RCC 7860 (cell line): ENCODE results near the gene MICA.
"Not testable (repeated sequence)": the region's sequence is repeated elsewhere in the genome, so short reads cannot be mapped to it uniquely, and the experiment has no call there.

ENCODE experiments used
- DNase-seq: peaks from one replicate; pipeline ENCODE4 v3.0.0-alpha.2; 2015; ENCODE audit warnings: low spot score
- FAIRE-seq: peaks from 2 replicates; lab custom pipeline; 2012; peaks lifted over from hg19 to GRCh38; lab: Jason Lieb, UNC

MICA gene

GRCh38 chr6:31381666-31382065, 21.7 kb upstream of the MICA start:
- no peak for DNase-seq
- FAIRE-seq: no peak

GRCh38 chr6:31383149-31383548, 20.2 kb upstream of the MICA start:
- DNase-seq (no peak), FAIRE-seq (no peak)

- DNase-seq (no peak), FAIRE-seq (no peak)
Measured at GRCh38 chr6:31385041-31385440, 18.4 kb upstream of the MICA start.

- FAIRE-seq (no peak), DNase-seq (no peak)
Measured at GRCh38 chr6:31386099-31386498, 17.3 kb upstream of the MICA start.

GRCh38 chr6:31386977-31387376, 16.4 kb upstream of the MICA start:
- FAIRE-seq (no peak), DNase-seq (no peak)

GRCh38 chr6:31388916-31389801, 14.2 kb upstream of the MICA start:
- FAIRE-seq, DNase-seq: not testable (repeated sequence)

GRCh38 chr6:31389802-31390132, 13.6 kb upstream of the MICA start:
- not testable (repeated sequence) for FAIRE-seq, DNase-seq

- DNase-seq: no peak
- FAIRE-seq: no peak
Measured at GRCh38 chr6:31393932-31394331, 9.5 kb upstream of the MICA start.

- FAIRE-seq: no peak
- DNase-seq: no peak
Measured at GRCh38 chr6:31394381-31394780, 9.0 kb upstream of the MICA start.

- DNase-seq: no peak
- FAIRE-seq: no peak
Measured at GRCh38 chr6:31395832-31396231, 7.6 kb upstream of the MICA start.

- DNase-seq (peak; percentile 29), FAIRE-seq (peak; percentile 47)
Measured at GRCh38 chr6:31396422-31397152, 6.8 kb upstream of the MICA start.

GRCh38 chr6:31397153-31397499, 6.3 kb upstream of the MICA start:
- not testable (repeated sequence) for FAIRE-seq, DNase-seq

- DNase-seq (no peak), FAIRE-seq (no peak)
Measured at GRCh38 chr6:31397901-31398525, 5.4 kb upstream of the MICA start.

- DNase-seq (peak; percentile 64), FAIRE-seq (no peak)
Measured at GRCh38 chr6:31399589-31400466, 3.6 kb upstream of the MICA start.

- FAIRE-seq (no peak), DNase-seq (peak; percentile 20)
Measured at GRCh38 chr6:31400467-31401289, 2.7 kb upstream of the MICA start.

GRCh38 chr6:31401403-31401802, 2.0 kb upstream of the MICA start:
- DNase-seq (peak; percentile 78), FAIRE-seq (peak; percentile 79)

GRCh38 chr6:31402324-31403282, 792 bp upstream of the MICA start:
- DNase-seq: no peak

GRCh38 chr6:31404061-31404364, 618 bp downstream of the MICA start:
- not testable (repeated sequence) for FAIRE-seq

More at GRCh38 chr6:31402324-31403282, 792 bp upstream of the MICA start:
- no peak for FAIRE-seq

GRCh38 chr6:31405996-31406395, 2.6 kb downstream of the MICA start:
- DNase-seq (no peak), FAIRE-seq (no peak)

More at GRCh38 chr6:31404061-31404364, 618 bp downstream of the MICA start:
- not testable (repeated sequence) for DNase-seq
